GM12878 (cell line): ENCODE measurements around the gene CYSLTR2. TPM values are rescaled to one million over a fixed set of nuclear protein-coding genes. Genes with fewer than 3 reads are reported as not detected.

Source experiments
- ATAC-seq: fragments of 200-7000 bp; cut with Tn5 transposase; 3 replicates; pipeline ENCODE4 v1.9.1; 2020; ENCODE audit warnings: mild to moderate bottlenecking, moderate library complexity
- BruUV-seq: library from RNA; stranded (reverse); fragments of 400-500 nt; replicated peaks from 2 replicates; lab custom pipeline; 2021; lab: Mats Ljungman, UMichigan
- CTCF ChIA-PET: fragments of 300-600 bp; sonication (Branson Sonifier 250); formaldehyde crosslinking; extraction: SDS; loops from one replicate; lab custom pipeline; 2021; ENCODE audit warnings: inconsistent platforms; lab: Yijun Ruan, JAX
- POLR2A ChIA-PET: fragments of 350-600 bp; formaldehyde crosslinking; extraction: SDS; loops from one replicate; lab custom pipeline; 2021; ENCODE audit warnings: inconsistent platforms; lab: Charles Lee
- RAD21 ChIA-PET: fragments of 300-600 bp; sonication (Branson Sonifier 250); formaldehyde crosslinking; loops from one replicate; lab custom pipeline; 2023; ENCODE audit warnings: antibody characterized with exemption; ENCODE audit not compliant: unreplicated experiment; lab: Charles Lee
- SMC1A ChIA-PET: fragments of 300-600 bp; sonication (Branson Sonifier 250); formaldehyde crosslinking; loops from one replicate; lab custom pipeline; 2023; ENCODE audit not compliant: unreplicated experiment, uncharacterized antibody; lab: Charles Lee
- DNase-seq: peaks from one replicate; pipeline ENCODE4 v3.0.0-alpha.2; 2011; ENCODE audit warnings: low read depth, low spot score
- FAIRE-seq: peaks from 3 replicates; lab custom pipeline; 2011; peaks lifted over from hg19 to GRCh38; lab: Jason Lieb, UNC
- H2AFZ ChIP-seq: 2 replicates; pipeline ENCODE4 v1.6.0; 2011; ENCODE audit warnings: low read depth, low read length, control low read depth; ENCODE audit not compliant: control insufficient read depth
- H3K27ac ChIP-seq: 2 replicates; pipeline ENCODE4 v1.5.1; 2011; ENCODE audit warnings: control low read depth; ENCODE audit not compliant: control insufficient read depth, insufficient read depth
- H3K27me3 ChIP-seq, 2 experiments: replicated peaks in 1 of 2; 2 replicates each; pipeline versions ENCODE4 v1.6.0 to v1.6.1; 2011; ENCODE audit warnings: low read length in 1 of 2; ENCODE audit not compliant: control insufficient read depth in 2 of 2, insufficient read depth in 2 of 2
- H3K36me3 ChIP-seq, 2 experiments: 2 replicates each; pipeline ENCODE4 v1.5.1; 2011; ENCODE audit warnings: low read length in 1 of 2; ENCODE audit not compliant: control insufficient read depth in 2 of 2, insufficient read depth in 2 of 2
- H3K4me1 ChIP-seq: 2 replicates; pipeline ENCODE4 v1.6.1; 2011; ENCODE audit warnings: mild to moderate bottlenecking, low read length, moderate library complexity, mixed read lengths; ENCODE audit not compliant: control insufficient read depth, insufficient read depth
- H3K4me2 ChIP-seq: 2 replicates; pipeline ENCODE4 v1.6.0; 2011; ENCODE audit warnings: control low read depth; ENCODE audit not compliant: control insufficient read depth, insufficient read depth
- H3K4me3 ChIP-seq: fragments of 200-600 bp; sonication (generic); 2 replicates; pipeline ENCODE4 v1.5.1; 2016
- H3K79me2 ChIP-seq: 2 replicates; pipeline ENCODE4 v1.6.0; 2011; ENCODE audit warnings: low read length; ENCODE audit not compliant: control insufficient read depth, insufficient read depth
- H3K9ac ChIP-seq: 2 replicates; pipeline ENCODE4 v1.8.0; 2011; ENCODE audit warnings: low read length, control low read depth, mixed read lengths; ENCODE audit not compliant: control insufficient read depth, insufficient read depth
- H3K9me3 ChIP-seq: replicated peaks from 3 replicates; pipeline ENCODE4 v1.5.1; 2011; ENCODE audit warnings: mild to moderate bottlenecking, low read length; ENCODE audit not compliant: control insufficient read depth, insufficient read depth
- H4K20me1 ChIP-seq: 2 replicates; pipeline ENCODE4 v1.6.0; 2011; ENCODE audit not compliant: control insufficient read depth, insufficient read depth
- ATF7 ChIP-seq: fragments of 450-650 bp; IDR thresholded peaks from 2 replicates; pipeline ENCODE4 v1.6.1; 2016; ENCODE audit warnings: low read depth, mild to moderate bottlenecking
- ESRRA ChIP-seq: IDR thresholded peaks from 2 replicates; pipeline ENCODE4 v1.6.1; 2012; ENCODE audit warnings: mild to moderate bottlenecking, low read length, improper control_type of control experiment
- FOXK2 ChIP-seq: fragments of 450-650 bp; IDR thresholded peaks from 2 replicates; pipeline ENCODE4 v1.6.1; 2017; ENCODE audit warnings: mild to moderate bottlenecking, moderate library complexity
- GABPA ChIP-seq: IDR thresholded peaks from 2 replicates; pipeline ENCODE4 v1.6.1; 2014; ENCODE audit warnings: antibody characterized with exemption, low read depth, mild to moderate bottlenecking, inconsistent platforms
- HDAC6 ChIP-seq: fragments of 200-600 bp; sonication (generic); IDR thresholded peaks from one replicate; pipeline ENCODE4 v1.8.0; 2017; ENCODE audit warnings: antibody characterized with exemption; ENCODE audit not compliant: unreplicated experiment
- IRF4 ChIP-seq: IDR thresholded peaks from 2 replicates; pipeline ENCODE4 v1.6.1; 2011; ENCODE audit warnings: low read depth, low read length
- JUND ChIP-seq: IDR thresholded peaks from 2 replicates; pipeline ENCODE4 v1.6.1; 2012; ENCODE audit warnings: low read depth, mild to moderate bottlenecking, low read length, improper control_type of control experiment, moderate library complexity
- NBN ChIP-seq: fragments of 450-650 bp; IDR thresholded peaks from 2 replicates; pipeline ENCODE4 v1.6.1; 2016
- RAD51 ChIP-seq: fragments of 450-650 bp; IDR thresholded peaks from 2 replicates; pipeline ENCODE4 v1.6.1; 2016; ENCODE audit warnings: moderate library complexity, mild to moderate bottlenecking, inconsistent platforms
- RUNX3 ChIP-seq: IDR thresholded peaks from 2 replicates; pipeline ENCODE4 v1.6.1; 2012; ENCODE audit warnings: low read length, inconsistent platforms
- TCF7 ChIP-seq: IDR thresholded peaks from 2 replicates; pipeline ENCODE4 v1.6.1; 2014; ENCODE audit warnings: antibody characterized with exemption, borderline replicate concordance
- WRNIP1 ChIP-seq: IDR thresholded peaks from 2 replicates; pipeline ENCODE4 v1.6.1; 2011; ENCODE audit warnings: low read depth, low read length, improper control_type of control experiment, borderline replicate concordance
- WGBS: methylation state at CpG from one replicate; pipeline ENCODE4 v1.1.6; 2016; ENCODE audit warnings: low lambda C conversion rate; ENCODE audit not compliant: insufficient replicate concordance, insufficient coverage; ENCODE audit errors: missing lambda C conversion rate; 5-methylcytosine and 5-hydroxymethylcytosine counted together
- in situ Hi-C: fragments of 300-500 bp; cut with MboI; formaldehyde crosslinking; loops from 9 replicates; pipeline ENCODE4 v1.14.3; 2018; ENCODE audit warnings: mixed read lengths
- intact Hi-C: fragments of 100-400 bp; cut with micrococcal nuclease; formaldehyde crosslinking; loops from one replicate; pipeline ENCODE4 v1.14.2; 2022; ENCODE audit not compliant: unreplicated experiment
- polyA plus RNA-seq, 11 experiments: library from polyadenylated mRNA; depleted of rRNA in 4 of 11; unstranded in 6 of 11; stranded (reverse) in 5 of 11; fragments of >200 nt; fragmentation: Nextera tagmentation in 4 of 11; fragmentation: Illumina TruSeq in 1 of 11; extraction: Ambion mirVana in 4 of 11; extraction: Trizol in 1 of 11; gene quantifications; 1 replicate in 1 of 11; 2 replicates in 10 of 11; pipeline versions ENCODE4 v1.2.1 to v1.2.3, GENCODE V29; 2011 to 2016; ENCODE audit warnings: inconsistent platforms in 2 of 11, missing spikeins in 2 of 11, low read depth in 1 of 11
- total RNA-seq, 4 experiments: library from RNA; depleted of rRNA in 3 of 4; stranded (reverse); fragments of >200 nt in 3 of 4; fragmentation: Illumina TruSeq in 1 of 4; extraction: Trizol in 1 of 4; gene quantifications; 2 replicates each; pipeline versions ENCODE4 v1.2.1 to v1.2.3, GENCODE V29; 2013 to 2021
- TF ChIP-seq, protein P1 (sequence below): IDR thresholded peaks from 2 replicates; pipeline ENCODE4 v1.6.1; 2012; ENCODE audit warnings: mild to moderate bottlenecking, low read depth, low read length
- TF ChIP-seq, protein P2 (sequence below): fragments of 450-650 bp; IDR thresholded peaks from 2 replicates; pipeline ENCODE4 v1.6.1; 2016; ENCODE audit warnings: mild to moderate bottlenecking, moderate library complexity, borderline replicate concordance
- TF ChIP-seq, protein P3 (sequence below): IDR thresholded peaks from 2 replicates; pipeline ENCODE4 v1.6.1; 2012; ENCODE audit warnings: low read depth, low read length, improper control_type of control experiment
- TF ChIP-seq, protein P4 (sequence below): IDR thresholded peaks from 2 replicates; pipeline ENCODE4 v1.6.1; 2011; ENCODE audit warnings: borderline replicate concordance, low read depth, mild to moderate bottlenecking, moderate library complexity, mixed read lengths, low read length; ENCODE audit not compliant: insufficient read depth; ENCODE audit errors: extremely low read length

The CYSLTR2 gene
- total and polyA plus RNA-seq, 10 of the 15 experiments (the other 5 are each of a cell fraction or from before 2014, with no cell fraction given): 0.02 to 0.08 (median 0.03) TPM; not detected in 5

DNA sequence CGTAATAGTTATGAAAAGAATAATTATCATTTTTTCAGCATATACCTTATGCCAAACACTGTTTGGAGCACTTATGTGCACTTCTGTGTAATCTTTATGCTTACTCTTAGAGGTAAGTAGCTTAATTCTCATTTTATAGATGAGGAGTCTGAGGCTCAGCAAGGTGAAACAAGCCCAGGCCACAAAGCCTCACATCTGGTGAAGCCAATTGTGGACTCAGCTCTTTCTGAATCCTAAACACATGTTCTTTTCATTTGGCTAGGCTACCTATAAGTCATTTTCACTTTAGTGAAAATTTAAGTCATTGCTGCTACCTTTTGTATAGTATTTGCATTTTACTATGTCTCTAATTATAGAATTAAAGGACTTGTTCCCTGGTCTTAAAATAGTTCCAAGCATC is 84.0 kb downstream of the CYSLTR2 start (continued):
- TF ChIP-seq, protein P1, sequence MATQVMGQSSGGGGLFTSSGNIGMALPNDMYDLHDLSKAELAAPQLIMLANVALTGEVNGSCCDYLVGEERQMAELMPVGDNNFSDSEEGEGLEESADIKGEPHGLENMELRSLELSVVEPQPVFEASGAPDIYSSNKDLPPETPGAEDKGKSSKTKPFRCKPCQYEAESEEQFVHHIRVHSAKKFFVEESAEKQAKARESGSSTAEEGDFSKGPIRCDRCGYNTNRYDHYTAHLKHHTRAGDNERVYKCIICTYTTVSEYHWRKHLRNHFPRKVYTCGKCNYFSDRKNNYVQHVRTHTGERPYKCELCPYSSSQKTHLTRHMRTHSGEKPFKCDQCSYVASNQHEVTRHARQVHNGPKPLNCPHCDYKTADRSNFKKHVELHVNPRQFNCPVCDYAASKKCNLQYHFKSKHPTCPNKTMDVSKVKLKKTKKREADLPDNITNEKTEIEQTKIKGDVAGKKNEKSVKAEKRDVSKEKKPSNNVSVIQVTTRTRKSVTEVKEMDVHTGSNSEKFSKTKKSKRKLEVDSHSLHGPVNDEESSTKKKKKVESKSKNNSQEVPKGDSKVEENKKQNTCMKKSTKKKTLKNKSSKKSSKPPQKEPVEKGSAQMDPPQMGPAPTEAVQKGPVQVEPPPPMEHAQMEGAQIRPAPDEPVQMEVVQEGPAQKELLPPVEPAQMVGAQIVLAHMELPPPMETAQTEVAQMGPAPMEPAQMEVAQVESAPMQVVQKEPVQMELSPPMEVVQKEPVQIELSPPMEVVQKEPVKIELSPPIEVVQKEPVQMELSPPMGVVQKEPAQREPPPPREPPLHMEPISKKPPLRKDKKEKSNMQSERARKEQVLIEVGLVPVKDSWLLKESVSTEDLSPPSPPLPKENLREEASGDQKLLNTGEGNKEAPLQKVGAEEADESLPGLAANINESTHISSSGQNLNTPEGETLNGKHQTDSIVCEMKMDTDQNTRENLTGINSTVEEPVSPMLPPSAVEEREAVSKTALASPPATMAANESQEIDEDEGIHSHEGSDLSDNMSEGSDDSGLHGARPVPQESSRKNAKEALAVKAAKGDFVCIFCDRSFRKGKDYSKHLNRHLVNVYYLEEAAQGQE: no peak
- TF ChIP-seq GABPA: no peak
- TF ChIP-seq, protein P2, sequence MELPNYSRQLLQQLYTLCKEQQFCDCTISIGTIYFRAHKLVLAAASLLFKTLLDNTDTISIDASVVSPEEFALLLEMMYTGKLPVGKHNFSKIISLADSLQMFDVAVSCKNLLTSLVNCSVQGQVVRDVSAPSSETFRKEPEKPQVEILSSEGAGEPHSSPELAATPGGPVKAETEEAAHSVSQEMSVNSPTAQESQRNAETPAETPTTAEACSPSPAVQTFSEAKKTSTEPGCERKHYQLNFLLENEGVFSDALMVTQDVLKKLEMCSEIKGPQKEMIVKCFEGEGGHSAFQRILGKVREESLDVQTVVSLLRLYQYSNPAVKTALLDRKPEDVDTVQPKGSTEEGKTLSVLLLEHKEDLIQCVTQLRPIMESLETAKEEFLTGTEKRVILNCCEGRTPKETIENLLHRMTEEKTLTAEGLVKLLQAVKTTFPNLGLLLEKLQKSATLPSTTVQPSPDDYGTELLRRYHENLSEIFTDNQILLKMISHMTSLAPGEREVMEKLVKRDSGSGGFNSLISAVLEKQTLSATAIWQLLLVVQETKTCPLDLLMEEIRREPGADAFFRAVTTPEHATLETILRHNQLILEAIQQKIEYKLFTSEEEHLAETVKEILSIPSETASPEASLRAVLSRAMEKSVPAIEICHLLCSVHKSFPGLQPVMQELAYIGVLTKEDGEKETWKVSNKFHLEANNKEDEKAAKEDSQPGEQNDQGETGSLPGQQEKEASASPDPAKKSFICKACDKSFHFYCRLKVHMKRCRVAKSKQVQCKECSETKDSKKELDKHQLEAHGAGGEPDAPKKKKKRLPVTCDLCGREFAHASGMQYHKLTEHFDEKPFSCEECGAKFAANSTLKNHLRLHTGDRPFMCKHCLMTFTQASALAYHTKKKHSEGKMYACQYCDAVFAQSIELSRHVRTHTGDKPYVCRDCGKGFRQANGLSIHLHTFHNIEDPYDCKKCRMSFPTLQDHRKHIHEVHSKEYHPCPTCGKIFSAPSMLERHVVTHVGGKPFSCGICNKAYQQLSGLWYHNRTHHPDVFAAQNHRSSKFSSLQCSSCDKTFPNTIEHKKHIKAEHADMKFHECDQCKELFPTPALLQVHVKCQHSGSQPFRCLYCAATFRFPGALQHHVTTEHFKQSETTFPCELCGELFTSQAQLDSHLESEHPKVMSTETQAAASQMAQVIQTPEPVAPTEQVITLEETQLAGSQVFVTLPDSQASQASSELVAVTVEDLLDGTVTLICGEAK: no peak
- TF ChIP-seq, all 136 proteins: peak for 0

DNA sequence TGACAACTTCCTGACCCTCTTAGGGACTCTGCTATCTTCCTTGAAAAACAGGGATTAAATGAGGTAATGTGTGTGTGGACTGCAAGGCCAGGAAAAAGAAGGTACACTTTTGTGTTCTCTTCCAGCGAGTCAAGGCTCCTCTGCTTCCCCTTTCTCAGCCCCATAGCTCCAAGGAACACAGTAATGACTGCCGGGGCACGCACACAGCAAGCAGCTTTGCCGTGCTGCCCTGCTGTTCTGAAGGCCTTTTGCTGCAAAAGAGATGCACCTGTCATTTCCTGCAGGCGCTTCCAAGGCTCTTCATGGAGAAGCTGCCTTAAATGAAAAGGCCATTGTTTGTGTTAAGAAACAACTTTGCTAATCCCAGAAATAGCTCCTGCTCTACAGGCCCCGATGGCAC is 84.6 kb downstream of the CYSLTR2 start:
- Histone ChIP-seq H3K4me2 (no peak overlapping the region), H3K4me3 (no peak overlapping the region), H2AFZ (no peak overlapping the region), H3K9ac (no peak overlapping the region), H3K27me3 (no peaks in the 10 kb centered on the region; a peak in 1 of 4 replicates), H3K9me3 (no peaks in the 10 kb centered on the region; the same call in 2 of the 3 replicates), H3K36me3 (no peaks in the 10 kb centered on the region), H3K4me1 (no peaks in the 10 kb centered on the region), H3K79me2 (no peaks in the 10 kb centered on the region), H4K20me1 (no peaks in the 10 kb centered on the region), H3K27ac (no peak overlapping the region)
- DNase-seq: no peak
- ChIA-PET CTCF (interaction anchor here (1.6 kb wide), 1 partner anchor 11 kb away, joined by 7 read pairs; no protein-coding TSS in a partner anchor), POLR2A (no interaction called here), RAD21 (no interaction called here), SMC1A (interaction anchor here (1.7 kb wide), 1 partner anchor 12 kb away, joined by 4 read pairs; no protein-coding TSS in a partner anchor)
- 18% methylated on average over 6 of the region's 6 CpGs for WGBS
- intact Hi-C loops (no loop called here), in situ Hi-C loops (no loop called here)
- no TSS peak for BruUV-seq
- FAIRE-seq: no peak
- no peak for ATAC-seq
- TF ChIP-seq JUND (no peak), WRNIP1 (no peak), FOXK2 (no peak), ATF7 (no peak), RAD51 (no peak), RUNX3 (no peak), IRF4 (no peak), HDAC6 (no peak), NBN (no peak), TCF7 (no peak), ESRRA (no peak)
- TF ChIP-seq, protein P3, sequence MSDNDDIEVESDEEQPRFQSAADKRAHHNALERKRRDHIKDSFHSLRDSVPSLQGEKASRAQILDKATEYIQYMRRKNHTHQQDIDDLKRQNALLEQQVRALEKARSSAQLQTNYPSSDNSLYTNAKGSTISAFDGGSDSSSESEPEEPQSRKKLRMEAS: no peak
- TF ChIP-seq, protein P4, sequence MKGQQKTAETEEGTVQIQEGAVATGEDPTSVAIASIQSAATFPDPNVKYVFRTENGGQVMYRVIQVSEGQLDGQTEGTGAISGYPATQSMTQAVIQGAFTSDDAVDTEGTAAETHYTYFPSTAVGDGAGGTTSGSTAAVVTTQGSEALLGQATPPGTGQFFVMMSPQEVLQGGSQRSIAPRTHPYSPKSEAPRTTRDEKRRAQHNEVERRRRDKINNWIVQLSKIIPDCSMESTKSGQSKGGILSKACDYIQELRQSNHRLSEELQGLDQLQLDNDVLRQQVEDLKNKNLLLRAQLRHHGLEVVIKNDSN: no peak
